ENCODE results near the gene LYZL4.

Gene LYZL4

DNA sequence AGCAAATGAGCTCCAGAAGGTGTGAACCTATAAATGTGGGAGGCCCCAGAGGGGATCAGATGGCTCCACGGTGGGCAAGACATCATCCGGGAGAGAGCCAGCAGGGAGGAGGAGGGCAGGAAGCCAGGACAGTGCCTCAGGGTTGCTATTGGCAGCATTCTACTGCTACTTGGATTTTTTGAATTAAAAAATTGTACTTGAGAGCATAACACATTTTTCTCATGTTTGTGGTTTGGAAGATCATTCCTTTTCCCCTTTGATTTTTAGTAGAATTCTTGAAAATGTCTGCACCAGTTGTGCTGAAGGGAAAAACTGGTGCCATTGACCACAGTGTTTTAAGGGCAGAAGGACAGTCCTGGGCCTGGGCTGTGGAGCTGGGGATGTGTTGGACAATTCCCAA is 59.2 kb downstream of the LYZL4 start:
- TF ChIP-seq, protein P1, sequence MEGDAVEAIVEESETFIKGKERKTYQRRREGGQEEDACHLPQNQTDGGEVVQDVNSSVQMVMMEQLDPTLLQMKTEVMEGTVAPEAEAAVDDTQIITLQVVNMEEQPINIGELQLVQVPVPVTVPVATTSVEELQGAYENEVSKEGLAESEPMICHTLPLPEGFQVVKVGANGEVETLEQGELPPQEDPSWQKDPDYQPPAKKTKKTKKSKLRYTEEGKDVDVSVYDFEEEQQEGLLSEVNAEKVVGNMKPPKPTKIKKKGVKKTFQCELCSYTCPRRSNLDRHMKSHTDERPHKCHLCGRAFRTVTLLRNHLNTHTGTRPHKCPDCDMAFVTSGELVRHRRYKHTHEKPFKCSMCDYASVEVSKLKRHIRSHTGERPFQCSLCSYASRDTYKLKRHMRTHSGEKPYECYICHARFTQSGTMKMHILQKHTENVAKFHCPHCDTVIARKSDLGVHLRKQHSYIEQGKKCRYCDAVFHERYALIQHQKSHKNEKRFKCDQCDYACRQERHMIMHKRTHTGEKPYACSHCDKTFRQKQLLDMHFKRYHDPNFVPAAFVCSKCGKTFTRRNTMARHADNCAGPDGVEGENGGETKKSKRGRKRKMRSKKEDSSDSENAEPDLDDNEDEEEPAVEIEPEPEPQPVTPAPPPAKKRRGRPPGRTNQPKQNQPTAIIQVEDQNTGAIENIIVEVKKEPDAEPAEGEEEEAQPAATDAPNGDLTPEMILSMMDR (IDR thresholded peaks at IDR 0.05; ENCODE audit: low read depth, low read length, missing control alignments), result no peak
- H3K4me3 ChIP-seq (ENCODE audit: low read depth, low read length), result no peak overlapping the region
- peak; percentile 68 for DNase-seq (ENCODE audit: low read depth)
- in situ Hi-C loops (cut with HindIII; ENCODE audit: low sequenced_read_pairs), result no loop called here

DNA sequence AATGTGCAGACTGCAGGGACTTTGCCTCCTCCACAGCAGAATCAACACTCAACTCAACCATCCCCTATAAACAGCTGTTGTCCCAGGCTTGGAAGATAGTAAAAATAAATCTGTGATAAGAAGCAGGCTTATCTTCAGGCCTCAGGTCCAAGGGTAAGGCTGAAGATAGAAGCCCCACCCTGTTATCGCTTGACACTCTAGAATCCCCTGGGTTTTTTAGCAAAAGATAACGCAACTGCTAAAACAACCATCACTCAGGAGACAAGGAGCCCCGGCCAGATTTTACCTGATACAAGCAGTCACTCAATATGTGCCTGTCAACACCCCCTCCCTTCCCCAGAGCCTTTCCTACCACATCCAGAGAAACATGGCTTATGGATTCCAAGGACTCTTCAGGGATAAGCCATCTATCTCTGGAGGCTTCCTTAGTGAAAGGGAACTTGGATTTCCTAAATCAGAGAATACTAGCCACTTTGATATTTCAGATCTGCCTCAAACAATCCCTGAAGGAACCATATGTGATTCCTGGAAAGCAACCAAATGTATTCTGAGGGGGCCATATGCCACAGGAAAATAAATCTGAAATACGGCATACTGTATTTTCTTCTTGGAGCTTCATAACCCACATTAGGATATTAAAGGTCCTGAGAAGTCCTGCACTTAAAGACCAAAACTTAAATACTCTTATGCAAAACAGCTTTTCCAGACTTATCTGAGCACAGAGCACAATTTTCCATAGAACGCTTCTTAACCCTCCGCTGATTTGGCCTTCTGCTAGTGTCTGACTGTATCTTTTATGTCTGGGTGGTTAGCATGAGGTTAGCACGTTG is 60.4 kb downstream of the LYZL4 start:
- in situ Hi-C loops (cut with HindIII; ENCODE audit: low sequenced_read_pairs), result no loop called here
- TF ChIP-seq, protein P1 (IDR thresholded peaks at IDR 0.05; ENCODE audit: low read depth, low read length, missing control alignments), result no peak

DNA sequence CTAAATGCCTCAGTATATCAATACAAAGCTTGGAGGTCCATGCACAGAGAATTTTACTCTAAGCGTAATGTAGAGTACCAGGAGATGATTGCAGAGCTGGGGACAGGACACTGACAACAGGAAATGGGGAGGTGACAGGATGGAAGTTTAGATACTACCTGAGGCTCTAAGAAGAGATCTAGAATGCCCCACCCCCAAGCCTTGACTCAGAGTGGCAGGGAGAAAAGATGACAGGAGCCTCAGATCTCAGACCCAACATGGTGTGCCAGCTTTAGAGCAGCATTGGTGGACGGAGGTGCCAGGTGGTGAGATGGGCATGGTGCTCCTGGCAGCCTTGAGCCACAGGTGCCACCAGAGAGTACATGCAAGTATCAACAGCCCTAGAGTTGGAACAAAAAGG is 62.5 kb downstream of the LYZL4 start:
- in situ Hi-C loops (cut with HindIII; ENCODE audit: low sequenced_read_pairs), result no loop called here
- DNase-seq (ENCODE audit: low read depth), result no peak
- TF ChIP-seq, protein P1 (IDR thresholded peaks at IDR 0.05; ENCODE audit: low read depth, low read length, missing control alignments), result no peak
- no peak overlapping the region for H3K4me3 ChIP-seq (ENCODE audit: low read depth, low read length)

More for the DNA sequence above, 60.4 kb downstream of the LYZL4 start:
- no peak overlapping the region for H3K4me3 ChIP-seq (ENCODE audit: low read depth, low read length)
- DNase-seq (ENCODE audit: low read depth), result no peak

Data from astrocyte of the cerebellum (primary cell).